Activated T-cell treated with anti-CD3 and anti-CD28 coated beads for 24 hours (primary cell): ENCODE data around the gene CCDC198.

Experiments
- DNase-seq: peaks from one replicate; pipeline ENCODE4 v3.0.0-alpha.2; 2020; ENCODE audit warnings: low read depth

Gene CCDC198, protein sequence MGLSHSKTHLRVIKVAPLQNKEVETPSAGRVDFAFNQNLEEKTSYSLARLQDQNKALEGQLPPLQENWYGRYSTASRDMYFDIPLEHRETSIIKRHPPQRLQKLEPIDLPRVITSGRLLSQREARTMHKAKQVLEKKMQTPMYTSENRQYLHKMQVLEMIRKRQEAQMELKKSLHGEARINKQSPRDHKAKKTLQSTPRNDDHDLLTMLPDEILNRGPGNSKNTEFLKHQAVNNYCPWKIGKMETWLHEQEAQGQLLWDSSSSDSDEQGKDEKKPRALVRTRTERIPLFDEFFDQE

DNA sequence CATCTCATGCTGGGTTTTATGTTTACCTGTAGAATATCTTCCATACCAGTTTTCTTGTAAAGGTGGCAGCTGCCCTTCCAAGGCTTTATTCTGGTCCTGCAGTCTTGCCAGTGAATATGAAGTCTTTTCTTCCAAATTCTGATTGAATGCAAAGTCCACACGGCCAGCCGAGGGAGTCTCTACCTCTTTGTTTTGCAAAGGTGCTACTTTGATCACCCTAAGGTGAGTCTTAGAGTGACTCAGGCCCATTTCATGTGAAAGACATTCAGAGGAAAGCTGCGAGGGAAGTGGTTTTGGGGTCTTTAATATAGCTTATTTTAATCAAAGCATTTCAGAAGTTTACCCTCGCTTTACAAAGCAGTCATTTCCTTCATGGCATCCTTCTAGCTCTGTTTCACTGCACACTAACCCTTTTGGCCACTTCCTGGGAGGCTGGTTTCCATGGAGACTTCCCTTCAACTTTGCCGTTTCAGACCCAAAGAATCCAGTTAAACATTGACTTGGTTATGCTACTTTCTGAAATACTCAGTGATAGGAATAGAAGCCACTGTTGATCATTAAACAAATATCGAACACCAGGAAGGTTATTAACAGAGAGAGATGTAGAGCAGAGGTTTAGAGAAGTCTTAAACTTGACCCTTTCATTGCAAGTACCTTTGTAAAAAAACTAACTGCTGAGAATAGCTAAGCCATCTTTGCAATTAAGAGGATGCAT is at the start of gene CCDC198:
TSS of gene CCDC198 (minus strand) at position 391 of the 715 bp plus-strand sequence. CDS start at position 249, 142 bp downstream.
- DNase-seq = no peak

DNA sequence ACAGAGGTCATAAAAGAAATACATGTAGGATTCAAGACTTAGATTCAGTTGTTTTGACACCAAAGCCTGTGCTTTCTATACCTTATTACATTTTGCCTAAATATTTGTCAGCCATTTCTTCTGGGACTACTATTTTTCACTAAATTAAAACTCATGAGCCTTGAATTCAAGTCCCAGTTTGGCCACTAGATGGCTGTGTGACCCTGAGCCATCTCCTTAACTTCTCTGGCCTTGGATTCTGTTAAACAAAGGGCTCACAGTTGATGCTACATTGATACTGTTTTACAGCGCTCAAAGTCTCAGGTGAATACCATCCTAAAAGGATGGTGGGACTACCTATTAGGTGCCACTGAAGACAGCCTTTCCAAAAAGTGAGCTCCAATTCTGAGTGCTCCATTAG is 39.6 kb upstream of the CCDC198 start:
- peak; percentile 1 for DNase-seq

DNA sequence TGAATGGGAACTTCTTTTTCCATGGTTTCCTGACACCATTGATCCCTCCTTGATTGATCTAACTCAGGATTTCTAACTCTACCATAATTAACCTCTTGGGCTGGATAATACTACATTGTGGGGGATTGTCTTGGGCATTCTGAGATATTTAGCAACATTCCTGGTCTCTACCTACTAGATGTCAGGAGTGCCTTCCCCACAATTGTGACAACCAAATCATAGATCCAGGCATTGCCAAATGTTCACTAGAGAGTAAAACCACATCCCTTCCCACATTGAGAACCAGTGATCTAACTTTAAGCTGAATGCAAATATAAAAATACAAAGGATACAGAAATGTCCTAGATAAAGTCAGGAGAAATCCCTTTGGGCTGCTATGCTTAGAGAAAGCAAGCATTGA is 36.9 kb upstream of the CCDC198 start:
- no peak for DNase-seq

DNA sequence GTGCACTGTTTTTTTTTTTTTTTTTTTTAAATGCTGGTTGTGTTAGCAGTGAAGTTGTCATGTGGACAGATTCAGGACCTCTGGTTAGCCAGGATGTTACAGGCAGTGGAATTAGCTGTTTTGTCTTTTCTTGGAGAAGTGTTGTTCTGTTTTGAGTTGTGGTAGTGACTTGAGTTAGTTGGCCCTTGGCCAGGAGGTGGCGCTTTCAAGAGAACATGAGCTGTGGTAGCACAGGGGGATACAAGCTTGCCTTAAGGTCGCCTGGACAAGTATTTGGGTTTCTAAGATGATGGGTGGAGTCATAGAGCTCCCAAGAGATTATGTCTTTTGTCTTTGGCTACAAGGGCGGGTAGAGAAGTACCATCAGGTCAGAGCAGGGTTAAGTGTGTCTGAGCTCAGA is 33.3 kb upstream of the CCDC198 start:
- no peak for DNase-seq

DNA sequence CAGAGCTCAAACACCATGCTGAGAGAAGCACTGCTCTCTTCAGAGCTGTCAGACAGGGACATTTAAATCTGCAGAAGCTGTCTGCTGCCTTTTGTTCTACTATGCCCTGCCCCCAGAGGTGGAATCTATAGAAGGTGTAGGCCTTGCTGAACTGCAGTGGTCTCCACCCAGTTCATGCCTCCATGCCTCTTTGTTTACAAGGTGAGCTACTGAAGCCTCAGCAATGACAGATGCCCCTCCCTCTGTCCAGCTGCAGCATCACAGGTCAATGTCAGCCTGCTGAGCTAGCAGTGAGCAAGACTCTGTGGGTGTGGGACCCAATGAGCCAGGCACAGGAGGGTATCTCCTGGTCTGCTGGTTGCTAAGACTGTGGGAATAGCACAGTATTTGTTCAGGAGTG is 25.4 kb upstream of the CCDC198 start:
- DNase-seq = no peak

DNA sequence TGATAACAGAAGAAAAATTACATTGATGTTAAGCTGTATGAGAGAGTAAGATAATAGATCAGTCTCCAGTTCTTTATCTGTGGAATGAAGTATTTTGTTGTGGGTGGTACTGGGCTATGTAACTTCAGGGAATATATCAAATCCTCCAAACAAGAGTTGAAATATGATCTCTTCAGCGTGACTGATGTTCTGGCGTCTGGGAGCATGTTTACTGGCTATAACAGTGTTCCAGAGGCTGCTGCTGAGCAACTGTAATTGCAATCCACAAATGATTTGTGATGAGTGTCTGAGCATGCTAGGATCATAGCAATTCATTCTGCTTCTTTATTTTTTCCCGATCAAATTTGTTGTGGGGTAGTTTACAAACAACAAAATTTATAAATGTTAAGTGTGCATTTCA is 18.6 kb upstream of the CCDC198 start:
- no peak for DNase-seq

DNA sequence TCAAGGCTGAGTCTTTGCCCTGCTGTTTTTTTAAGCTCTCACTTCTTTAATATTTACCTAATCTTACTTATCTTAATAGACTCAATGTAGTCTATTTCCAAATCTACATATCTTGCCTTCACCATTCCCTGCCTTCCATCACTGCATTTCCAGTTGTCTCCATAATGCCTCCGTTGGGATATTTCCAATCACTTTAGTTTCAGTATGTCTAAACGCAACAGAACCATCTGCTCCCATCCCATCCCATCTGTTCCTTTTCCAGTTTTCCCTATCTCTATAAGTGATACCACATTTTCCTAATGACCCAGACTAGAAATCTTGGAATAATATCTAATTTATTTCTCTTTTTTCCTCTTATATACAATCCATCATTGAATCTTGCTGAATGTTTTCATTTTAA is 15.1 kb upstream of the CCDC198 start:
- DNase-seq = no peak

DNA sequence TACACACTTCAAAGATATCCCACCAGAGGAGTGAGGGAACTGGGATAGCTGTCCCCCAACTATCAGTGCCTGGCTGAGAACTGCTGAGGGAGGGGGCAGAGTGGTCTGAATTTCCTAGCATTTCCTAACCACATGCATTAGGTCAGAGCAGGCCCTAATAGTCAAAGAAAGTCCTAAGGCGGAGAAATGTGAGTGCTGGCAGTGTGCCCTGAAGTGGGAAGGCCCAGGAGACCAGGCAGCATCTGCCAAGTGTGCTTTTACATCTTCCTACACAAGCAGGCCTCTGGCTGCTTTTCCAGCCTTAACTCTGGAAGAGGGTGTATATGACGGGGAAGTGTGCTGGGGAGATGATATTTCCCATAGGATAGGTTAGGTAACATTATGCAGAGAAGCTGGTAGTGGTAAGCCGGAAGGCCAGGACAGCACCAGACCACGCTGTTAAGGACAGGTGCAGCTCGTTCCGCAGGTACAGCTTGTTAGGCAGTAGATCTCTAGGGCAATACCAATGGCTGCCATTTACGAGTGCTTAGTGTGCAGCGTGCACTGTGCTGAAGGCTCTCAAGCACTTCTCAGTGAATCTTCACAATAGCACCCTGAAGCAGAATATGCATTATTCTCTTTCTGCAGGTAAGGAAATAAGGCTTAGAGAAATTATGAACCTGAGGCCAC is 9.1 kb upstream of the CCDC198 start:
- DNase-seq = no peak

DNA sequence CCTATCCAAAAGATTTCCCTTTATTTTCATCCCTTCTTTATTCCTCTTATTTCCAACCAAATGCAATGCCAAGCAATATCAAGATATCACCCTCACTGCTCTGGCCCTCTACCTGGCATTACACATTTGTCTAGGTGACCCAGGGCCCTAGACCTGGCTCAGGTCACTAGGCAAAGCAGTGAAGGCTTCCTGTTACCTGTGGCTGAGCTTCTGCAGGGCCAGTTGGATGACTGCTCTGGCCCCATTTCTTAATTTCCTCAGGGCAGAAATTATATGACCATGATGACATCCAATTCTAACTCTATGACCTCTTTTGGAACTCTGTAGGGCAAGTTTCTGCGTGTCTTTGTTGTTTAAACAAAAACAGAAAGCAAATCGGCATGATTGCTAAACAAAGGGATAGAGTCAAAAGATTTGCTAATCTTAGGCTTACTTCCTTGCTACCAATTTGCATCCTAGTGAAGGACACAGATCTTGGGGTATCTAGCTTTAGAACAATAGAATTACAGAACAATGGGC is 7.4 kb upstream of the CCDC198 start:
- DNase-seq = no peak

DNA sequence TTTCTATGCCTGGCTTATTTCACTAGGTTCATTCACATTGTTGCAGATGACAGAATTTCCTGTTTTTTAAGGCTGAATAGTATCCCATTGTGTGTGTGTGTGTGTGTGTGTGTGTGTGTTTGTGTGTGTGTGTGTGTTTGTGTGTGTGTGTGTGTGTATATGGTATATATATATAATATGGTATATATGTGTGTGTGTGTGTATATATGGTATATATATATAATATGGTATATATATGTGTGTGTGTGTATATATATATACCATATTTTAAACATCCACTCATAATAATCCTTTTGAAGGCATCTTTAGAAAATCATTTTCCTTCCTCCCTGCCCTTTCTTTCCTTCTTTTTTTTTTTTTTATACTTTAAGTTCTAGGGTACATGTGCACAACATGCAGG is 5.0 kb upstream of the CCDC198 start:
- no peak for DNase-seq

DNA sequence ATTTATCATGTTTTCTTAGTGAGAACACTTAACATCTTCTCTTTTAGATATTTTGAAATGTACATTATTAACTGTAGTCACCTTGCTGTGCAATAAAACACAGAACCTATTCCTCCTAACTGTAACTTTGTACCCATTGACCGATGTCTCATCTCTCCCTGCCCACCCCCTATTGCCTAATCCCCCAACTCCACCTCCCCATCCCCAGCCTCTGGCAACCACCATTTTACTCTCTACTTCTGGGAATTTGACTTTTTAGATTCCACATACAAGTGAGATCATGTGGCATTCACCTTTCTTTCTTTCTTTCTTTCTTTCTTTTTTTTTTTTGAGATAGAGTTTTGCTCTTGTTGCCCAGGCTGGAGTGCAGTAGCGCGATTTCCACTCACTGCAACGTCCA is 4.4 kb upstream of the CCDC198 start:
- DNase-seq = no peak

DNA sequence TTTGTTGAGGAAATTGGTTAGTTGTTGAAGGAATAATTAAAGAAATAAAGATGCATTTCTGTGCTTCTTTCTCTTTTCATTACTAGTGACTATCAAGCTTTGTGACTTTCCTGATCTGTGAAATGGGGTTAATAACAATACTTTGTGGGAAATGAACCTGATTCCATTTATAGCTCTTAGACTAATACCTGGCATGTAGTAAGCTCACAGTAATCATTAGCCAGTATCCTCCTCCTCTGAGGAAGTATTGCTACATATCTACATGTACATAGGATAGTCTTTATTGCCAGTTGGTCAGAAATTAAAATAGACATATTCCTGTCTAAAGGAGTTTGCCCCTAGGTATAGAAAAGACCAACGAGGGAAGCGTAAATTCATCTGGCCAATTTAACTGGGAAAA is 1.8 kb upstream of the CCDC198 start:
- no peak for DNase-seq

DNA sequence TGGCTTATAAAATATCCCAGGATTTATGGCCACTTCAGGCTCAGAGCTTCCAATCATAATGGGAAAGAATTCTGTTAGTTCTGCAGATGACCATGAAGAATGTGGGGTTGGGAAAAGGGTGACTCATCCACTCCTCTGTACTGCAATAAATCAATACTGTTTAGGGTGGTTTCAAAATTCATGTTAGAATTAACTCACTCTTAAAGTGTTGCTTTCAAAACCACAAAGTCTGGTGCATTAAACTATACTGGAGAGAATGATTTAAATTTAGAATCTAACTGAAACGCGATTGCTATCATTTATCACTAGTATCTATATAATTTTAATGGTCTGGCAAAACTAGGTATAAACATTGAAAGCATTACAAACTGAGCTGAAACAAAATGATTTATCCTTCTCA is 798 bp downstream of the CCDC198 start:
- no peak for DNase-seq

DNA sequence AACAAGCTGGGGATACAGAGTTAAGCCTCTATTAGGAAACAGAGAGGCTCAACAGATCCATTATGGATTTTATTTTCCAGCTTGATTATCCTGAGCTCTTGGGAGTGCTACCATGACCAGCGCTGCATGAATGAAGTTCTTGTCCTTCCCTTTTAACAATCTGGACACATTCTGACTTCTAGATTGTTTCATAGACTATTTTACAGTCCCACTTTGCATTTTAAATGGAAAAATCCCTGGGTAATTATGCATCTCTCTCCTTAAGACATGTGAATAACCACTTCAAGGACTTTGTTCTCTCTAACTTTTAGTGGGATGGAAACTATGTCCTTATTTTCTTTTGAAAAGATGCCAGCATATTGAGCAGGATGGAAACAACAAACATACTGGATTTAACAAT is 2.0 kb downstream of the CCDC198 start:
- DNase-seq = no peak

DNA sequence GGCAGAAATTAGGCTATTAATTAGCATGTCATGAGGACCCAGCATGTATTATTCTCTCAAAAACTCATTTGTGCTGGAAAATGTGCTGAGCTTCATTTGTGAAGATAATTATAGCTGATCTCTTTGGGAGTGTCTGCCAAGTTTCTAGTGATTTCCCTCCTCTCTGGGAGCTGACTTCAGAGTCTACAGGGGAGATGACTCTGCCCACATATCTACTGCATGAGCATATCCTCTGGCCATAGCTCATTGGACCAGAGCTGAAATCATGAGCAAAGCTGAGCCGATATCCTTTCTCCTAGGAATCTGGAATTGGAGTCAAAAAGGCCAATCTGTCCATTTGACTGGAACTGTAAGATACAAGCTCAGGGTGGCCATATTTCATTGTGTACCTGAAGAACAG is 5.9 kb downstream of the CCDC198 start:
- no peak for DNase-seq

DNA sequence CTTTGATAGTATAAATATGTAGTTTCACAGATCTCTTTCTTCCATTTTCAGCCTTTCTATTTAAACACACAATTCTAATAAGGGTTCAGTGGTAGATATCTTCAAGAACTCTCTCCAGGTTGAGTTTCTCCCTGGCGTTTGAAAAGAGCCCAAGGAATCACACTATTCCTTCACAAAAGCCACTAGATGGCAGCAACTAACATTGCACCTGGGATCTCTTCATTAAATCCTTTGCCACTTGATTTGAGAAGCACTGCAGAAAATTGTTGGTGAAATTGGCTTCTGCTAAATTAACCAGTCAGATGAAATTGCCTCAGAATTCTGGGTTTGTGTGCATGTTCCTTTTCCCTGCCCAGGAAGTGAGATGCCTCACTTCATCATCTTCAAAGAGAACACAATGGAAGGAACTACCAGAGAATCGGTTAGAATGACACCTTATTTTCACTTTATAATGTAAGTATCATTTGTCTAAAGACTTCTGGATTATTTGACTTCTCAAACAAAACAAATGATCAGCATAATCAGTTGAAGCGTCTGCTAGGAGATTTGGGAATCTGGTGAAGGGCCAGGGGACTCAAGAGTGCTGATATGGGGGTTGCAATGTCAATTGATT is 6.8 kb downstream of the CCDC198 start:
- DNase-seq = no peak

DNA sequence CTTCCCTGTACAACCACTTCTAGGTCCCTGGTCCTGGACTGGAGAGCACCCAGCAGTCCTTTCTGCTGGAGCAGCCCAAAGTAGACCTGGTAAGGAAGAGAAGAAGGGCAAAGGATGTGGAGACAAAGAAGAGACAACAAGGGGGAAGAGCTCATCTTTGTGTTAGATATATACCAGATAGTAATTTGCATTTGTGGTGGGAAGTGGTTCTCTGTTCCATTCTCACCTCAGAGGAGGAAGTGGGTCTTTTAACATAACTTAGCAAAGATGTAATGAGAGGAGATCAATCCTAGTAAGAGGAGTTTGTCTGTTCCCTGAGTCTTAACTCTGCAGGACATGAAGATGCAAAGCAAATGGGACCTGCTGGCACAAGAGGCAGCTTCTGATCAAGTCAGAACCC is 8.0 kb downstream of the CCDC198 start:
- no peak for DNase-seq

DNA sequence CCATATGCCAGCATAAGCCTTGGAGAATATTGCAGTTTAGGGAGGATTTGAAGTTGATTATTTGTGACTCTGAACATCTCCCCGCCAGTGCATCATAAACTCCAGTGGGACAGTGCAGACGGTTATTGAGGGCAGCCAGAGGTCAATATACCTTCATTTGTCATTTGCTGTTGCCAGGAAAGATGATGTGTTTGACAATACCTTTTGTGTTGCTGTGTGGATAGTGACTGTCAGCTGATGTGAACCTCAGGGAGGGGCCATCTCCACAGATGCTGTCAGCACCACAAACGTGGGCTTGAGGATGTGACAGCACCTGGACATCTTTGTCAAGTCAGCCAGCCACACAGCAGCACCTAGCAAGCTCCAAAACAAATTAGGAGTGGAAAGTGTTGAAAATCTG is 11.5 kb downstream of the CCDC198 start:
- DNase-seq = no peak

DNA sequence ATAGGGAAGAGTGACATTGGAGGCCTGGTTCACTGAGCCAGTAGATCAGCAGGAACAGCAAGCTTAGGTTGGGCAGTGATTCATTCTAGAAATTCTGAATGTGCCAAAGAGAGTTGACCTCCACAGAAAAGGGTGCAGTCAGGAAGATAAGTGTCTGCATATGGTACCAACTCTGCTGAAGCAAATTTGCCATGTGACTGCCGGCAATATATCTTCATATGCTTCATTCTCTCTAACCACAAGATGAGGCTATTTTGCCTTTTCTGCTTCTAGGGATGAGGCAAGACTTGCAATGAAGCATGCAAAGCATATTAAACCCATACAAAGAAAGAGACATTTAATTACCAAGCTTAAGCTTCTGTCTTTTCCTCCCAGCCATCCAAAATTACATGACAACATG is 13.6 kb downstream of the CCDC198 start:
- no peak for DNase-seq

DNA sequence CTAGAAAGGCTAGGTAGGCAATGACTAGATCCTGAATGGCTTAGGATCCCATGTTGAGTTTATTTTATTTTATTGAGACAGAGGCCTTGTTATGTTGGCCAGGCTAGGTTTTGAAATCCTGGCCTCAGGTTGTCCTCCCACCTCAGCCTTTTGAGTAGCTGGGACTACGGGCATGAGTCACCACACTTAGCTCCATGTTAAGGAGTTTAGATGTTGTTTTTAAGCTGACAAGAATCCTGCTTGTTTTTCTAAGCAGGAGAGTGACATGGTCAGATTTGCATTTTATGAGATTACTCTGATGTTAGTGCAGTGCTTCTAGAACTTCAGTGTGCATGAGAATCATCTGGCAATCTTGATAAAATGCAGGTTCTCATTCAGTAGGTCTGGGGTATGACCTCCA is 14.5 kb downstream of the CCDC198 start:
- no peak for DNase-seq

DNA sequence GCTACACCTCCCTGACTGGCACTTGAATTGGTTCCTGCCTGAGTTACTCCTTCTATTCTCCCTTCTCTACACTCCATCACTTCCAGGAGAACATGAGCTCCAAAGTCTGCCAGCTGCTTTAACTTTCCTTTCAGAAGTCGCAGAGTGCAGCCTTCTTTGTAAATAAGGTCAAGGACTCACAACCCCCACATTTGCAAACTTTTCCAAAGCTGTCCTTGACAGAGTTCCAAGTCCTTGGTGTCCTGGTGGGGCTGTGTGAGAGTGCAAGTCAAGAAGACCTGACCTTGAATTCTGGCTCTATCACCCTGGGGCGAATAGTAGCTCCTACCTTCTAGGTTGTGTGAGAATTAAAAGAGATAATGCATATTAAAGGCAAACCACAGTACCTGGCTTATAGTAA is 15.6 kb downstream of the CCDC198 start:
- no peak for DNase-seq

DNA sequence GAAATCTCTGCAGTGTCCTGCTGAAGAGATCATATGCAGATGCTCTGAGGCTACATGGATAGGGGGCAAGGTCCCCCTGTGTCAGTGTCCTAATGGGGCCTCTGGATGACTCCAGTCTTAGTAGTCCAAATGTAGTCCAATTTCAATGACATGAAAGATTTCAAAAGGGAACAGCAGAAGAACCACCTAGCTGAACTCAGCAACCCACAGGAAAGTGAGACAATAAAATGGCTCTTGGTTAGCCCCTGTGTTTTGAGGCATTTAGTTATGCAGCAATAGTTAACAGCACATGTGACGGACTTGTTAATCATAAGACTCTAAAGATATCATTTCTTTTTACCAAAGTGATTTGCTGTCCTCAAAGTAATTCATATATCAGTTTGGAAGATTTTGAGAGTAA is 22.7 kb downstream of the CCDC198 start:
- no peak for DNase-seq
